ENCODE measurements around the gene IL5.

DNA sequence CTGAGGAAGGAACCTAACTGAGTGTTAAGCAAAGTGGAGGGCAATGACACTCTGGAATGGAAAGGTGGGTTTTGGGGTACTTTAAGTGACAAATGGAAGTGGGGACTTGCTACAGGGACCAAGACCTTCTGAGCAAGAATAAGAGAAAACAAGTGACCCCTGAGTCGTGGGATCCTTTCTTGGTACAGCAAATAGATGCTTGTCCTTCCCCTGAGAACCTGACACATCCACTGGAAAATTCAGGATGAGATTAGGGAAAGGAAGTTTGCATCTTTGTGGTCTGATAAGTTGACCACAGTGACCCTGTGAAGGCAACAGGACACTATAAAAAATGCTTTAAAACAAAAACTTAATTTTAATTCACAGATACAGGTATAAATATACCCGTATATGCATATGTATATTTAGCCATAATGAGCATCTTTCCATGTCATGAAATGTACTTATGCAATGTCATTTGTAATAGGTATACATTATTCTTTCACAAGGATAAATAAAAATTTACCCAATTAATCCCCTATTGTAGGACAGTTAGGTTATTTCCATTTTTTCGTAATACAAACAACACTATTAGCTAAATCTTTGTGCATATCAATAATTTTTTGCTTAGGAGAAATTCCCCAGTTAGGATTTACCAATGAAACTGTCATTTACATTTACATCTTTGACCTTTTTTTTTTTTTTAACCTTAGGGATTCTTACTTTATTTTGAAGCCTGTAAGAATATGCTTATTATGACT is 50.8 kb downstream of the IL5 start:
- TF ChIP-seq, protein P1, sequence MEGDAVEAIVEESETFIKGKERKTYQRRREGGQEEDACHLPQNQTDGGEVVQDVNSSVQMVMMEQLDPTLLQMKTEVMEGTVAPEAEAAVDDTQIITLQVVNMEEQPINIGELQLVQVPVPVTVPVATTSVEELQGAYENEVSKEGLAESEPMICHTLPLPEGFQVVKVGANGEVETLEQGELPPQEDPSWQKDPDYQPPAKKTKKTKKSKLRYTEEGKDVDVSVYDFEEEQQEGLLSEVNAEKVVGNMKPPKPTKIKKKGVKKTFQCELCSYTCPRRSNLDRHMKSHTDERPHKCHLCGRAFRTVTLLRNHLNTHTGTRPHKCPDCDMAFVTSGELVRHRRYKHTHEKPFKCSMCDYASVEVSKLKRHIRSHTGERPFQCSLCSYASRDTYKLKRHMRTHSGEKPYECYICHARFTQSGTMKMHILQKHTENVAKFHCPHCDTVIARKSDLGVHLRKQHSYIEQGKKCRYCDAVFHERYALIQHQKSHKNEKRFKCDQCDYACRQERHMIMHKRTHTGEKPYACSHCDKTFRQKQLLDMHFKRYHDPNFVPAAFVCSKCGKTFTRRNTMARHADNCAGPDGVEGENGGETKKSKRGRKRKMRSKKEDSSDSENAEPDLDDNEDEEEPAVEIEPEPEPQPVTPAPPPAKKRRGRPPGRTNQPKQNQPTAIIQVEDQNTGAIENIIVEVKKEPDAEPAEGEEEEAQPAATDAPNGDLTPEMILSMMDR (IDR thresholded peaks at IDR 0.05) = no peak
- no peak for TF ChIP-seq POLR2A (IDR thresholded peaks at IDR 0.05)
- no peak for TF ChIP-seq POLR2AphosphoS5 (IDR thresholded peaks at IDR 0.05)
- TF ChIP-seq EP300 (IDR thresholded peaks at IDR 0.05; ENCODE audit: low read depth) = no peak

Data from transverse colon (tissue), 4 donors.